Activated CD8-positive, alpha-beta memory T cell treated with anti-CD3 and anti-CD28 coated beads, Interleukin-2, amount 50 U/mL, for 4 hours (primary cell): Measurements from ENCODE around the gene CASZ1.

Source experiments
- DNase-seq: peaks from one replicate; pipeline ENCODE4 v3.0.0-alpha.2; 2020

Gene CASZ1

DNA sequence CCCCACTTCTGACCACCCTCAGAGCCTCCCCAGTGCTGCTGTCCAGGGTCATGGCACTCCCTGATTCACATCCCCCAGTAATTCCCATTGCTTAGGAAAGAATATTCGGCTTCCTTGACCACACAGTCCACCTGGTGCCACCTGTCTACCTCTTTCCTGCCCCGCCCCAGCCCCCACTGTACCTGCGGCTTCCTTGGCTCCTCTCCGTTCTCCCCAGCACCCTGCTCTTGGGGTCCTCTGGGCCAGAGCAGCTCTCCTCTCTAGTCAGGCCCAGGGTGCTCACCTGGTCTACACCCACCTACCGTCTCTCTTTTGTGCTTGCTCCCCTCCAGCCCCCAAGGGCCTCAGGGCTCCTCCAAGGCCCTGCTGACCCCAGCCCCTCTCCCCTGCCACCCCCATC lies 179.1 kb downstream of the CASZ1 start:
- DNase-seq, result no peak

GRCh38 chr1:10616696-10617095 lies 179.8 kb downstream of the CASZ1 start:
- DNase-seq, result no peak

DNA sequence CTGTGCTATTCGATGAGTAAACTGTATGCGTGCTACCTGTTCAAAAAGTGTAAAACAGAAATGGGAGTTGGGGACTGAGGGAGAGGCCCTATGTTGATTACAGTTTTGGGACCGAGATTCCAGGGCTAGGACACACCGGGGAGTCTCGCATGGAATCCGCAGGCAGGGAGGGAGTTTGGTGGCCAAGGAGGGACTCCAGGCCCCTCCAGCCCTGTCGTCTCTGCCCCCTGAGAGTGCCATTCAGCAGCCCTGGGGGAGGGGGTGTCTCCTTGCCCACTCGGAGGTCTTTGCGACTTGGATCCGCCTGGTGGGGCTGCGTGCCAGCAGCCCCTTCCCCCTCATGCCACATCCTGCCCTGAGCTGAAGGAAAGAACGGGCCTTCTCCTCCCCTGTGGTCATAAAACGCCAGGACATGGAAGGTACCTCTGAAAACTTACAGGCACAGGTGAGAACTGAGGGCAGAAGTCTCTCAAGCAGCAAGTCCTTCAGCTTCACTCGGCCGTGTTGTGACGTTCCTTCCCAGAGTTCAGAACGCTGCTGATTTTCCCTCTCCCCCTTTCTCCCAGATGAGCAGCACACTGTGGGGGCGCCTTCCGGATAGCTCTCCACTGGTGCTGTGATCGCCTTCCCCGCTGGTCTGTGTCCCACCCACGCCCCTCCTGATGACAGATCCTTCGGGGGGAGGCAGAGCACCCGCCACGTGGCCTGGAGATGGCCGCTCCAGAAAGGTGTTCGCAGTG lies 180.3 kb downstream of the CASZ1 start:
- DNase-seq, result no peak

DNA sequence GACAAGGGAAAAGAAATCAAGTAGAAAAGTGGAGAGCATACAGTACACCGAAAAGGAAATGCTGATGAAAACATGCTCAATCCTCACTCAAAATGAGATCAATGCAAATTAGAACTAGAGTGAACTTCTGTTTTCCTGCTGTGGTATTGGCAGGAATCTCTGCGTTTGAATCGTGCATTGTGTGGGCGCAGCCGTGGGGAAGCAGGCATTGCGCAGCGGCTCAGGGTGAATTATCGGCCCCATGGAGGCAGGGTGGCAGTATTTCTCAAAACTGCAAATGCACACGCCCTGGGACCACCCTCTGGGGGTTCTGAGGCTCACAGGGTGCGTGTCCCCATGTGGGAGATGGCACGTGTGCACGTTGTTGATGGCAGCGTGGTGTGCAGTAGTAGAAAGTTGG lies 181.1 kb downstream of the CASZ1 start:
- DNase-seq, result no peak

- no peak for DNase-seq
Measured at GRCh38 chr1:10614377-10615225, 181.8 kb downstream of the CASZ1 start.

DNA sequence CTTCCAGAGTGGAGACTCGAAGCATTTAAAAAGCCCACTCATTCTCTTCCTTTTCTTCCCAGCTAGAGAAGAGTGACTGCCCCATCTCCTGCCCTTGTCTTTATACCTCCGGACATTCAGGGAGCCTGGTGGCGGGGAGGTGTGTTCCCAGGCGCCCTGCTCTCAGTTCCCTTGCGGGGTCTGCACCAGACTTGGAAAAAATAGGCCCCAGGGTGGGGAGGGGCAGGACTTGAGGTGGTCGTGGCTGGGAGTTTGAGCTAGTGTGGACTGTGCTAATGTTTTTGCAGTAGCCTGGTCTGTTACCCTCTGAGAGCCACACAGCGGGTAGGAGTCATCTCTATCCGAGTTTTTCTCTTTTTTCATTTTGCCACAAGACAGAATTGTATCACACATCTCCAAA lies 182.6 kb downstream of the CASZ1 start:
- no peak for DNase-seq

- DNase-seq, result no peak
Measured at GRCh38 chr1:10613340-10613739, 183.1 kb downstream of the CASZ1 start.

- no peak for DNase-seq
Measured at GRCh38 chr1:10612436-10613160, 183.8 kb downstream of the CASZ1 start.

DNA sequence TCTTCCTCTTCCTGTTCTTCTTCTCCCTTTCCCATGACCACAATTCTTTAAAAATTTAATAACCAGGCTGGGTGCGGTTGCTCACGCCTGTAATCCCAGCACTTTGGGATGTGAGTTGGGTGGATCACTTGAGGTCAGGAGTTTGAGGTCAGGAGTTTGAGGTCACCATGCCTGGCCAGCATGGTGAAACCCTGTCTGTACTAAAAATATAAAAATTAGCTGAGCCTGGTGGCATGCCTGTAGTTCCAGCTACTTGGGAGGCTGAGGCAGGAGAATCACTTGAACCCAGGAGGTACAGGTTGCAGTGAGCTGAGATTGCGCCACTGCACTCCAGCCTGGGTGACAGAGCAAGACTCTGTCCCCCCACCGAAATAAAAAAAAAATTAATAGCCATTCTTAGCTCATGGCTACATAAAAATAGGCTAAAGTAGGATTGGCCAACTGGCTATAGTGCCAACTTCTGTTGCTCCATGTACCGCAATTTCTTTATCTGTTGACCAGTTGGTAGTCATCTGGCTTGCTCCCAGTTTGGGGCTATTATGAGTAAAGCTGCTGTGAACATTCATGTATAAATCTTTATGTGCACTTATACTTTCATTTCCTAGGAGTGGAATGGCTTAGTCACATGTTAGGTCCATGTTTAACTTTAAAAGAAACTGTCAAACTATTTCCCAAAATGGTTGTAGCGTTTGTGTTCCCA lies 185.4 kb downstream of the CASZ1 start:
- no peak for DNase-seq

DNA sequence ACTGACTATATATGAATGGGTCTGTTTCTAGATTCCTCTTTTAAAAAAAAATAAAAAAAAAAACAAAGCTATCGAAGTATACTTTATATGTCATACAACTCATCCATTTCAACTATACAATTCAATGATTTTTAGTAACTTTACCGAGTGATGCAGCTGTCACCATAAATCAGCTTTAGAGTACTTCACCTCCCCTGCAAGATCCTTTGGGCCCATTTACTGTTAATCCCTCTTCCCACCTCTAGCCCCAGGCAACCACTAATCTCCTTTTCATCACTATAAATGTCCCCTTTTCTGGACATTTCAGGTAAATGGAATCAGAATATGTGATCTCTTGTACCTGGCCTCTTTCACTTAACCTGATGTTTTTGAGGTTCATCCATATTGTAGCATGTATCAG lies 187.8 kb downstream of the CASZ1 start:
- no peak for DNase-seq

DNA sequence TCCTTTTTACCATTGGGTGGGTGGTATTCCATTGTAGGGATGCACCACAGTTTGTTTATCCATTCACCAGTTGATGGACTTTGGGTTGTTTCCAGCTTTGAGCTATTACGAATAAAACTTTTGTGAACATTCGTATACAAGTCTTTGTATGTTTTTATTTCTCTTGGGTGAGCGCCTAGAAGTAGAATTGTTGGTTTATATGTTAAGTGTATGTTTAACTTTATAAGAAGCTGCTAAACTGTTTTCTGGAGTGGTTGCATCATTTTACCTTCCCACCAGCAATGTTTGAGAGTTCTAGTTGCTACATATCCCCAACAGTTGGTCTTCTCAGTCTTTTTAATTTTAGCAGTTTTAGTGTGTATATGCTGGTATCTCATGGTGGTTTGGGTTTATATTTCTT lies 189.2 kb downstream of the CASZ1 start:
- DNase-seq, result no peak

- DNase-seq, result no peak
Measured at GRCh38 chr1:10606064-10606463, 190.4 kb downstream of the CASZ1 start.

DNA sequence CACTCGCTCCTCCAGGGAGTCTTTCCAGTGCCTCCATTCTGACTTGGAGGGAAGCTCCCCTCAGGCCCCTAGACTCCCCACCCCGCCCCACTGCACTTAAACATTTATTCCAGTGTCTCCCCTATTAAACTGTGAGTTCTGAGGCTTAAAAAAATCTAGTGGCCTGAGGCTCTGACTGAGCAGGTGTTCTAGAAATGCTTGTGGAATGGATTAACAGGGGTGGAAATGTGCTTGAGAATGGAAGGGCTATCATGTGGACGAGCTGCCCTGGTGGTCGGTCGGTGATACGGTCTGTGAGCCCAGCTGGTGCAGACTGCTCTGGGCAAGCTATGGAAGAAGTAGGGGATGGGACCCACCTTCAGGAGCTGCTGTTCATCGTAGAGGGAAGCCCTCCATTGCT lies 191.5 kb downstream of the CASZ1 start:
- DNase-seq, result no peak

DNA sequence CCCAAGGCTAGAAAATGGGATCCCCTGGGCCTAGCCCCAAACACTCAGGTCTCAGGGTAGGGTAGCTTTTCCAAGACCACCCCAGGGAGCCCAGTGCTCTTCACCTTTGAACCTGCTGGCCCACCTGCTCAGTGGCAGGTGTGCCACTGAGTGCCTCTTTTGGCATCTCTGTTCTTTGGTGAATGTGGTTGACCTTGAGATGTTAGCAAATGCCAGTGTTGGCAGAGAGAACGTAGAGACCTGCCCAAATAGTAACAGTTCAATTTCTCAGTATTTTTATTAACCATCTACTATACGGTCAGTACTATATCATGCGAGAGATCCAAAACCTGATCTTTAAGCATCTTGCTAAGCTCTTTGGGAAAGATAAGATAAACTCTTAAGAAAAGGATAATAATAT lies 193.5 kb downstream of the CASZ1 start:
- DNase-seq, result no peak

DNA sequence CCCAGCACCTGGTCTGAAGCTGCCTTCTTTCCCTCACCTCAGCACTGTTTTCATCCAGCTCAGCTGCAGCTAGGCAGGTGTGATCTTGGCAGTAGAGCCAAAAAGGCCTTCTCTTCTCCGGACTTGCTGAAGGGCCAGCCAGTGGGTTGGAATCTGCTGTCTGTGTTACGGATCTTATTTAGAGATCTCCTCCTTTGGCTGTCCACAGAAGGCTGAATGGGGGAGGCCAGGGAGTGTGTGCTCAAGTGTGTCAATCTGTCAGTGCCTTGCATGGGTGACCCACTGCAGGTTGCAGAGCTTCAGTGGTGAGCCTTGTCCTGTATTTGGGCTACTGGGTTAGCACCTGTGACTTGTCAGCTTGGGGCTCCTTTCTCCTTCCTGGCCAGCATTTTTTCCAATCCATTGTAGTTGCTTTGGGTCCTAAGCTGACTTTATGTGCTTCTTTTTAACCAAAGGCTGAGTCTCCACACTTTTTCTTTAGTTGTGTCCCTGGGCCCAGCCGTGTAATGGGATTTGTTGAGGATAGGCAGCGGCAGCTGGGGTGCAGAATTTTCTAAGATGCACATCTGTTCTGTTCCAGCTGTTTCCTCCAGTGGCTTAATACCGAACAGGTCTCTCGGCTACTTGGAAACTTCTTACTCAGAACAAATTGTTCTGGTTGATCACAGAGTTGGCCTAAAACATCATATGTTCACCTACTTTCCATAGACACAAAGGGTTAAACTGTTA lies 194.9 kb downstream of the CASZ1 start:
- no peak for DNase-seq

DNA sequence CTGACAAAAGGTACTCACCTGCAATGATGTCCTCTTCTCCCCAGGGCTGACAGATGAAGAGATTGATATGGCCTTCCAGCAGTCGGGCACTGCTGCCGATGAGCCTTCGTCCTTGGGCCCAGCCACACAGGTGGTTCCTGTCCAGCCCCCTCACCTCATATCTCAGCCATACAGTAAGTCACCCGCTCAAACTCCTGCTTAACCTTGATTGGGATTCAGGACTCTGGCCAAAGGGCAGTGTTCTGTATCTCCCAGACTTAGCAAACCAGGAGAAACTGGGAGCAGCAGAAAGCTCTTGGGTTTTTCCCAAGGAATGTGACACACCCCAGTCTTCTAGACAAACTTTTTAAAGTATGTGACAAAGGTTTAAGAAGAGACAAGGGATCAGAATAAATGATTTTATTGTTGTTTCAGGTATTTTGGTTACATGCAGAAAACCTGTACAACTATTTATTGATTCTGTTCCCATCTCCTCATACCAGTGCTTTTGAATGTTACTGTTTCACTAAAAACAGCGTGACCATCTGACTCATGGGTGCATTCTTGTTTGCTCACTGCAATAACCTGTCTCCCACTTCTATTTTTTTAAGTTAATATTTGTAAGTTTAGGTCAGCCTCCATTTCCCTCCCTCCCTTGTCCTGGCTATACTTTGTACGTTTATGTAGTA lies 197.1 kb downstream of the CASZ1 start:
- no peak for DNase-seq

GRCh38 chr1:10598389-10598702 lies 198.1 kb downstream of the CASZ1 start:
- no peak for DNase-seq

DNA sequence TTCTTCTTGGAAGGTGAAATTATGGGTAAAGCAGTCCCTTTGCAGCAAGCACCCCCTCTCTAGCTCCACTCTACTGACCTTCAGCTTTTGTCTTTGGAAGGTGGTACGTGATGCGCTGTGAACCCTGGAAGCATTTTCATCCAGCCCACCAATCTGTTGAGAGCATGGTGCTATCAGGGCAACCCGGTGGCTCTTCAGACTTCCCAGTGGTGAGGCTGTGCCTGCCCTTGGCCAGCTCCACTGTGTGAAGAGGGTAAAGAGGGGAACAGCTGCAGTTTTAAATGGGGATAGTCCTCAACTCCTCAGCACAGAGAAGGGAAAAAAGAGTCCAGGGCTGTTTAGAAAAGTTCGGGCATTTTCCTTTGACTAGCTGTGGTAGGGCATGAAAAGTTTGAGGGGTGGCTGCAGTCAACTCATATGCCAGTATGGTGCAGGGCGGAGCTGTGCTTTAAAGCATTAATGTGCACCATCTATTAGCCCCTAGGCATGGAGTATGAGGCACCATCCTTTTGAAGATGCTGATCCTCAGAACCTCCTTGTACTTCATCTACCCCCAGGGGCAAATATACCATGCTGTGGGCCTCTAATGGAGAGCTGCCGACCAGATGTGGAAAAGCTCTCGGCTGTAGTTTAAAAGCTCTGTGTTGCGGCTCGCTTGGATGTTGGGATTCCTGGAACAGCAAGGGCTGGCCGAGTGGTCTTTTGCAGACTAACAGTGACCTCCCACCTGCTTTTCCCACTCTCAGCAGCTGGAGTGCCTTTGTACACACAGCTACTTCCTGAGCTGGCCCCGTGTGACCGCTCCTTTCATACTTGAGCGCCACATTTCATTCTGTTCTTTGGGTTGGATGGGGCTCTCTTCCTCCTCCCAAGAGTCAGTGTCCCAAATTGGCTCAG lies 198.7 kb downstream of the CASZ1 start:
- no peak for DNase-seq

DNA sequence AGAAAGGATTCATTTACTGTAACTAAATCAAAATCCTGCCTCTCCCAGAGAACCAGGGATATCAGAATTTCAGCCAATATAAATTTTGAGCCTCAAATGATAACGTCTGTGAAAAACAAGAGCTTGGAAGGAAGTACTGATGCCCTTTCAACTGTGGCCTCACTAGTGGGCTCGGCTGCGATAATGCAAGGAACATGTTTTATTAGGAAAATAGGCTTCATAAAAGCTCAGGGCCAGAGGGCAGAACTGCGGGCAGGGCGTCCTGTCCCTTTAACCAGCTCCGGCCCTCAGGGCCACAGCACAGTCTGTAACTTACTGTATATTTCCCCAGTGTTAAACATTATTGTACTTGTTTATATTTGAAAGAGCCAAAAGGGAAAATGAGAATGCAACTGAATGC lies 199.7 kb downstream of the CASZ1 start:
- DNase-seq, result no peak

GRCh38 chr1:10594595-10595223 lies 201.7 kb downstream of the CASZ1 start:
- no peak for DNase-seq
